K562 (cell line): Measurements from ENCODE around the gene CCDC141. TPM values are rescaled to one million over a fixed set of nuclear protein-coding genes. Genes with fewer than 3 reads are reported as not detected.

Experiments used
- ATAC-seq: fragments of 200-7000 bp; cut with Tn5 transposase; 3 replicates; pipeline ENCODE4 v1.9.1; 2020; ENCODE audit warnings: moderate library complexity
- BruUV-seq: library from RNA; stranded (reverse); fragments of 400-500 nt; replicated peaks from 2 replicates; lab custom pipeline; 2021; lab: Mats Ljungman, UMichigan
- CTCF ChIA-PET: fragments of 300-600 bp; formaldehyde crosslinking; extraction: SDS; loops from one replicate; lab custom pipeline; 2021; ENCODE audit warnings: low intra/inter-chr PET ratio; lab: Yijun Ruan, JAX
- POLR2A ChIA-PET: fragments of 300-600, 350-650 bp; sonication (Branson Sonifier 250); formaldehyde crosslinking; extraction: SDS; loops from one replicate; lab custom pipeline; 2021; ENCODE audit warnings: antibody characterized with exemption, inconsistent platforms; lab: Yijun Ruan, JAX
- DNase-seq, 4 experiments: peaks; one replicate each; pipeline versions ENCODE4 v3.0.0 to v3.0.0-alpha.2; 2011 to 2018; ENCODE audit warnings: low spot score in 3 of 4, mixed read lengths in 3 of 4; ENCODE audit errors: extremely low read depth in 1 of 4
- FAIRE-seq: peaks from 2 replicates; lab custom pipeline; 2011; peaks lifted over from hg19 to GRCh38; lab: Jason Lieb, UNC
- H2AFZ ChIP-seq: 2 replicates; pipeline ENCODE4 v1.6.0; 2011; ENCODE audit warnings: low read depth, low read length, control low read depth, inconsistent platforms
- H3K27ac ChIP-seq: fragments of 200-600 bp; 3 replicates; pipeline ENCODE4 v1.8.0; 2011; ENCODE audit warnings: low read depth, mild to moderate bottlenecking, control low read depth, inconsistent platforms, low read length, moderate library complexity, mixed read lengths; ENCODE audit errors: extremely low read depth
- H3K27me3 ChIP-seq, 2 experiments: fragments of 300-600 bp in 1 of 2; 2 replicates in 1 of 2; 3 replicates in 1 of 2; pipeline versions ENCODE4 v1.6.0 to v1.8.0; 2011; ENCODE audit warnings: inconsistent platforms in 2 of 2, low read length in 2 of 2, mild to moderate bottlenecking in 1 of 2, mixed read lengths in 1 of 2, moderate library complexity in 1 of 2; ENCODE audit not compliant: control insufficient read depth in 2 of 2, insufficient read depth in 2 of 2
- H3K36me3 ChIP-seq: fragments of 300-600 bp; 3 replicates; pipeline ENCODE4 v1.8.0; 2011; ENCODE audit warnings: mild to moderate bottlenecking, low read length, inconsistent platforms; ENCODE audit not compliant: control insufficient read depth, insufficient read depth
- H3K4me1 ChIP-seq, 2 experiments: fragments of 200-600 bp in 1 of 2; replicated peaks in 1 of 2; 2 replicates in 1 of 2; 3 replicates in 1 of 2; pipeline versions ENCODE4 v1.5.1 to v1.8.0; 2011; ENCODE audit warnings: inconsistent platforms in 2 of 2, low read length in 2 of 2, mild to moderate bottlenecking in 1 of 2, mixed read lengths in 1 of 2, moderate library complexity in 1 of 2; ENCODE audit not compliant: control insufficient read depth in 2 of 2, insufficient read depth in 2 of 2
- H3K4me2 ChIP-seq: 2 replicates; pipeline ENCODE4 v1.6.1; 2011; ENCODE audit warnings: low read length, control low read depth, inconsistent platforms, mixed read lengths; ENCODE audit not compliant: insufficient read depth
- H3K4me3 ChIP-seq: fragments of 200-600 bp; sonication (generic), shearing (Covaris generic); 2 replicates; pipeline ENCODE4 v1.5.1; 2016; ENCODE audit warnings: control low read depth, inconsistent platforms
- H3K79me2 ChIP-seq: fragments of 200-600 bp; 3 replicates; pipeline ENCODE4 v1.8.0; 2011; ENCODE audit warnings: low read length, inconsistent platforms; ENCODE audit not compliant: control insufficient read depth, insufficient read depth
- H3K9ac ChIP-seq, 2 experiments: 2 replicates each; pipeline versions ENCODE4 v1.6.0 to v1.6.1; 2011; ENCODE audit warnings: low read depth in 2 of 2, low read length in 2 of 2, control low read depth in 1 of 2, inconsistent platforms in 1 of 2, mild to moderate bottlenecking in 1 of 2, mixed read lengths in 1 of 2; ENCODE audit not compliant: insufficient read depth in 1 of 2
- H3K9me1 ChIP-seq: one replicate; pipeline ENCODE4 v1.6.0; 2011; ENCODE audit warnings: inconsistent platforms, mild to moderate bottlenecking, low read length, moderate library complexity; ENCODE audit not compliant: control insufficient read depth, insufficient read depth
- H3K9me3 ChIP-seq: replicated peaks from 2 replicates; pipeline ENCODE4 v1.5.1; 2011; ENCODE audit warnings: low read depth, low read length, inconsistent platforms; ENCODE audit not compliant: control insufficient read depth, insufficient read depth
- H4K20me1 ChIP-seq: replicated peaks from 2 replicates; pipeline ENCODE4 v1.6.1; 2011; ENCODE audit warnings: low read length, inconsistent platforms, mixed read lengths; ENCODE audit not compliant: control insufficient read depth, insufficient read depth
- AFF1 ChIP-seq, 2 experiments: fragments of 450-650 bp; IDR thresholded peaks; 2 replicates each; pipeline ENCODE4 v1.6.1; 2018; ENCODE audit warnings: mild to moderate bottlenecking in 2 of 2, low read depth in 1 of 2; ENCODE audit not compliant: partially characterized antibody in 2 of 2
- BCLAF1 ChIP-seq, 2 experiments: fragments of 450-650 bp in 1 of 2; IDR thresholded peaks; 2 replicates each; pipeline ENCODE4 v1.6.1; 2011 to 2017; ENCODE audit warnings: low read depth in 2 of 2, antibody characterized with exemption in 1 of 2, borderline replicate concordance in 1 of 2, low read length in 1 of 2, mild to moderate bottlenecking in 1 of 2, mixed read lengths in 1 of 2; ENCODE audit not compliant: control insufficient read depth in 1 of 2
- BRD9 ChIP-seq: fragments of 450-650 bp; IDR thresholded peaks from 2 replicates; pipeline ENCODE4 v1.6.1; 2018; ENCODE audit warnings: low read depth; ENCODE audit not compliant: partially characterized antibody
- CBX3 ChIP-seq, 2 experiments: IDR thresholded peaks; 1 replicate in 1 of 2; 2 replicates in 1 of 2; pipeline ENCODE4 v1.6.1; 2012; ENCODE audit warnings: inconsistent platforms in 2 of 2, low read length in 2 of 2, borderline replicate concordance in 1 of 2, control low read depth in 1 of 2
- CGGBP1 ChIP-seq: fragments of 250-450 bp; sonication (Bioruptor Pico); IDR thresholded peaks from 2 replicates; pipeline ENCODE4 v1.9.0; 2021; ENCODE audit warnings: mild to moderate bottlenecking
- CXXC5 ChIP-seq: fragments of 250-450 bp; sonication (Bioruptor Pico); IDR thresholded peaks from 2 replicates; pipeline ENCODE4 v1.8.0; 2022; ENCODE audit warnings: inconsistent platforms, mild to moderate bottlenecking, moderate library complexity
- ETV6 ChIP-seq, 3 experiments: fragments of 150-350 bp in 1 of 3; sonication (generic) in 1 of 3; formaldehyde crosslinking in 1 of 3; IDR thresholded peaks; 2 replicates each; pipeline versions ENCODE4 v1.6.1 to v1.8.0; 2014 to 2022; ENCODE audit warnings: borderline replicate concordance in 2 of 3, low read depth in 2 of 3, antibody characterized with exemption in 1 of 3, low read length in 1 of 3, mild to moderate bottlenecking in 1 of 3, missing genetic modification reagents in 1 of 3
- FOSL1 ChIP-seq: fragments of 200-800 bp; sonication (Bioruptor generic); conservative IDR thresholded peaks from 2 replicates; pipeline ENCODE4 v1.6.1; 2016; ENCODE audit warnings: missing genetic modification characterization, missing compliant biosample characterization
- FOXM1 ChIP-seq, 2 experiments: fragments of 450-650 bp in 1 of 2; sonication (generic) in 1 of 2; formaldehyde crosslinking in 1 of 2; IDR thresholded peaks; 2 replicates each; pipeline versions ENCODE4 v1.6.1 to v1.9.0; 2017 to 2022; ENCODE audit warnings: low read depth in 2 of 2, mild to moderate bottlenecking in 2 of 2, missing genetic modification reagents in 1 of 2, moderate library complexity in 1 of 2
- GATAD2A ChIP-seq: fragments of 450-650 bp; IDR thresholded peaks from 2 replicates; pipeline ENCODE4 v1.6.1; 2017
- MEIS2 ChIP-seq: fragments of 450-650 bp; IDR thresholded peaks from 2 replicates; pipeline ENCODE4 v1.6.1; 2014; ENCODE audit warnings: mild to moderate bottlenecking; ENCODE audit not compliant: partially characterized antibody
- PRMT5 ChIP-seq: sonication (generic); formaldehyde crosslinking; IDR thresholded peaks from 2 replicates; pipeline ENCODE4 v1.5.0; 2020; ENCODE audit warnings: missing genetic modification reagents
- XRCC3 ChIP-seq: fragments of 450-650 bp; IDR thresholded peaks from 2 replicates; pipeline ENCODE4 v1.6.1; 2017; ENCODE audit warnings: mild to moderate bottlenecking, moderate library complexity
- WGBS: fragments of 100-300 bp; shearing (Covaris generic); methylation state at CpG from one replicate; pipeline ENCODE4 v1.1.6; 2016; ENCODE audit warnings: low coverage, mixed read lengths; ENCODE audit not compliant: insufficient coverage; ENCODE audit errors: missing lambda C conversion rate; 5-methylcytosine and 5-hydroxymethylcytosine counted together
- in situ Hi-C: fragments of 300-500 bp; cut with MboI; formaldehyde crosslinking; loops from 4 replicates; pipeline ENCODE4 v1.15.0; 2018; ENCODE audit warnings: inconsistent platforms, mixed read lengths
- intact Hi-C: fragments of 100-400 bp; cut with micrococcal nuclease; formaldehyde crosslinking; loops from 2 replicates; pipeline ENCODE4 v1.14.2; 2022
- polyA plus RNA-seq, 8 experiments: library from polyadenylated mRNA; depleted of rRNA in 4 of 8; stranded (reverse) in 5 of 8; unstranded in 3 of 8; fragments of >200 nt; fragmentation: Nextera tagmentation in 2 of 8; fragmentation: Illumina TruSeq in 1 of 8; extraction: Ambion mirVana in 2 of 8; extraction: Trizol in 1 of 8; gene quantifications; 2 replicates each; pipeline versions ENCODE4 v1.2.1 to v1.2.3, GENCODE V29; 2011 to 2014; ENCODE audit warnings: inconsistent platforms in 1 of 8, missing spikeins in 1 of 8
- total RNA-seq, 7 experiments: library from RNA; depleted of rRNA in 6 of 7; stranded (reverse); fragments of >200 nt in 6 of 7; fragmentation: Illumina TruSeq in 2 of 7; extraction: Trizol in 2 of 7; gene quantifications; 2 replicates each; pipeline versions ENCODE4 v1.2.1 to v1.2.3, GENCODE V29; 2011 to 2021; ENCODE audit warnings: low replicate concordance in 1 of 7

The CCDC141 gene
- total and polyA plus RNA-seq, 9 of the 15 experiments (the other 6 are each of a cell fraction or from before 2014, with no cell fraction given): 0.09 TPM; not detected in 8

GRCh38 chr2:178912416-178913048 is 137.4 kb downstream of the CCDC141 start:
- in situ Hi-C loops: loop anchor here (10.0 kb wide), 2 partner anchors 118 to 798 kb away; partner anchors contain the start of gene RBM45
- POLR2A ChIA-PET: no interaction called here
- 0% methylated on average over 2 of the region's 2 CpGs for WGBS
- TF ChIP-seq XRCC3 (no peak), ETV6 (IDR thresholded peaks at IDR 0.05; ENCODE audit: borderline replicate concordance in 1 of 2, low read depth in 2 of 2, low read length in 1 of 2) (no peak), ETV6 (CRISPR knock-in tag; IDR thresholded peaks at IDR 0.05; ENCODE audit: borderline replicate concordance) (no peak), CGGBP1 (CRISPR knock-in tag) (no peak), CXXC5 (CRISPR knock-in tag) (no peak), BRD9 (no peak), FOSL1 (tag) (no peak), BCLAF1 (IDR thresholded peaks at IDR 0.05; ENCODE audit: borderline replicate concordance in 1 of 2, control insufficient read depth in 1 of 2, low read depth in 2 of 2, low read length in 1 of 2) (no peak), FOXM1 (IDR thresholded peaks at IDR 0.05; ENCODE audit: low read depth) (no peak), FOXM1 (CRISPR knock-in tag; IDR thresholded peaks at IDR 0.05; ENCODE audit: low read depth) (no peak), PRMT5 (CRISPR knock-in tag) (no peak), AFF1 (IDR thresholded peaks at IDR 0.05; ENCODE audit: low read depth in 1 of 2, partially characterized antibody in 2 of 2) (no peak), GATAD2A (no peak), CBX3 (IDR thresholded peaks at IDR 0.05; ENCODE audit: borderline replicate concordance in 1 of 2, low read length in 2 of 2) (no peak), MEIS2 (no peak)

More at GRCh38 chr2:178912416-178913048, 137.4 kb downstream of the CCDC141 start:
- FAIRE-seq (no peak), DNase-seq (no peak), ATAC-seq (no peak)
- no peaks in the 10 kb centered on the region for H3K9me1 ChIP-seq
- H3K36me3 ChIP-seq: no peaks in the 10 kb centered on the region
- no peaks in the 10 kb centered on the region for H3K79me2 ChIP-seq
- no peak overlapping the region for H2AFZ ChIP-seq
- no peak overlapping the region for H3K27ac ChIP-seq
- H3K27me3 ChIP-seq: no peaks in the 10 kb centered on the region
- no peaks in the 10 kb centered on the region for H3K9me3 ChIP-seq
- no peaks in the 10 kb centered on the region for H3K4me1 ChIP-seq
- H3K4me2 ChIP-seq: no peak overlapping the region
- CTCF ChIA-PET: no interaction called here
- intact Hi-C loops: loop anchor here (5.0 to 10.0 kb wide), 2 partner anchors 800 to 832 kb away; partner anchors contain the start of gene RBM45
- BruUV-seq: no TSS peak
- no peak overlapping the region for H3K9ac ChIP-seq
- H3K4me3 ChIP-seq: no peak overlapping the region
- H4K20me1 ChIP-seq: no peaks in the 10 kb centered on the region
